ENCODE data around the gene MAD1L1. TPM values are rescaled to one million over a fixed set of nuclear protein-coding genes. Genes with fewer than 3 reads are reported as not detected.

The MAD1L1 gene
- total RNA-seq, 1 experiment from 2014 or later, result 38.5 TPM

GRCh38 chr7:1975581-1975980 lies 257.2 kb downstream of the MAD1L1 start:
- no peak overlapping the region for H3K4me2 ChIP-seq (ENCODE audit: low read length)
- H3K4me1 ChIP-seq (ENCODE audit: control insufficient read depth in 1 of 2, insufficient read depth in 2 of 2, low read length in 2 of 2), result peaks cover 0 to under 1% of the 10 kb centered on the region in 2 experiments; a peak in 1 of 4 replicates
- no peaks in the 10 kb centered on the region for H3K36me3 ChIP-seq (ENCODE audit: control insufficient read depth in 1 of 2, insufficient read depth in 2 of 2, low read length in 2 of 2)
- H4K20me1 ChIP-seq (ENCODE audit: insufficient read depth), result no peaks in the 10 kb centered on the region
- TF ChIP-seq SIN3A (IDR thresholded peaks at IDR 0.05; ENCODE audit: low read depth) (no peak), RAD21 (IDR thresholded peaks at IDR 0.05; ENCODE audit: low read depth) (no peak), FOSL1 (IDR thresholded peaks at IDR 0.05; ENCODE audit: low read depth) (no peak), EGR1 (IDR thresholded peaks at IDR 0.05; ENCODE audit: low read depth) (no peak), EZH2 (IDR thresholded peaks at IDR 0.05) (no peak), ZFX (IDR thresholded peaks at IDR 0.05) (no peak), YY1 (IDR thresholded peaks at IDR 0.05; ENCODE audit: extremely low read depth, insufficient replicate concordance, low read depth, low read length) (no peak), ELF1 (IDR thresholded peaks at IDR 0.05; ENCODE audit: borderline replicate concordance, low read depth) (no peak), ZNF274 (IDR thresholded peaks at IDR 0.05; ENCODE audit: low read depth, low read length) (no peak), SRF (IDR thresholded peaks at IDR 0.05; ENCODE audit: low read depth) (no peak), POLR2AphosphoS5 (IDR thresholded peaks at IDR 0.05; ENCODE audit: low read depth, low read length) (no peak), CBX3 (IDR thresholded peaks at IDR 0.05; ENCODE audit: low read depth) (no peak), EZH2phosphoT487 (IDR thresholded peaks at IDR 0.05; ENCODE audit: borderline replicate concordance) (no peak), TCF7L2 (IDR thresholded peaks at IDR 0.05; ENCODE audit: borderline replicate concordance, extremely low read depth, insufficient read depth, insufficient read length) (no peak)
- TF ChIP-seq, protein P1, sequence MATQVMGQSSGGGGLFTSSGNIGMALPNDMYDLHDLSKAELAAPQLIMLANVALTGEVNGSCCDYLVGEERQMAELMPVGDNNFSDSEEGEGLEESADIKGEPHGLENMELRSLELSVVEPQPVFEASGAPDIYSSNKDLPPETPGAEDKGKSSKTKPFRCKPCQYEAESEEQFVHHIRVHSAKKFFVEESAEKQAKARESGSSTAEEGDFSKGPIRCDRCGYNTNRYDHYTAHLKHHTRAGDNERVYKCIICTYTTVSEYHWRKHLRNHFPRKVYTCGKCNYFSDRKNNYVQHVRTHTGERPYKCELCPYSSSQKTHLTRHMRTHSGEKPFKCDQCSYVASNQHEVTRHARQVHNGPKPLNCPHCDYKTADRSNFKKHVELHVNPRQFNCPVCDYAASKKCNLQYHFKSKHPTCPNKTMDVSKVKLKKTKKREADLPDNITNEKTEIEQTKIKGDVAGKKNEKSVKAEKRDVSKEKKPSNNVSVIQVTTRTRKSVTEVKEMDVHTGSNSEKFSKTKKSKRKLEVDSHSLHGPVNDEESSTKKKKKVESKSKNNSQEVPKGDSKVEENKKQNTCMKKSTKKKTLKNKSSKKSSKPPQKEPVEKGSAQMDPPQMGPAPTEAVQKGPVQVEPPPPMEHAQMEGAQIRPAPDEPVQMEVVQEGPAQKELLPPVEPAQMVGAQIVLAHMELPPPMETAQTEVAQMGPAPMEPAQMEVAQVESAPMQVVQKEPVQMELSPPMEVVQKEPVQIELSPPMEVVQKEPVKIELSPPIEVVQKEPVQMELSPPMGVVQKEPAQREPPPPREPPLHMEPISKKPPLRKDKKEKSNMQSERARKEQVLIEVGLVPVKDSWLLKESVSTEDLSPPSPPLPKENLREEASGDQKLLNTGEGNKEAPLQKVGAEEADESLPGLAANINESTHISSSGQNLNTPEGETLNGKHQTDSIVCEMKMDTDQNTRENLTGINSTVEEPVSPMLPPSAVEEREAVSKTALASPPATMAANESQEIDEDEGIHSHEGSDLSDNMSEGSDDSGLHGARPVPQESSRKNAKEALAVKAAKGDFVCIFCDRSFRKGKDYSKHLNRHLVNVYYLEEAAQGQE (IDR thresholded peaks at IDR 0.05; ENCODE audit: low read depth), result no peak
- TF ChIP-seq, protein P2, sequence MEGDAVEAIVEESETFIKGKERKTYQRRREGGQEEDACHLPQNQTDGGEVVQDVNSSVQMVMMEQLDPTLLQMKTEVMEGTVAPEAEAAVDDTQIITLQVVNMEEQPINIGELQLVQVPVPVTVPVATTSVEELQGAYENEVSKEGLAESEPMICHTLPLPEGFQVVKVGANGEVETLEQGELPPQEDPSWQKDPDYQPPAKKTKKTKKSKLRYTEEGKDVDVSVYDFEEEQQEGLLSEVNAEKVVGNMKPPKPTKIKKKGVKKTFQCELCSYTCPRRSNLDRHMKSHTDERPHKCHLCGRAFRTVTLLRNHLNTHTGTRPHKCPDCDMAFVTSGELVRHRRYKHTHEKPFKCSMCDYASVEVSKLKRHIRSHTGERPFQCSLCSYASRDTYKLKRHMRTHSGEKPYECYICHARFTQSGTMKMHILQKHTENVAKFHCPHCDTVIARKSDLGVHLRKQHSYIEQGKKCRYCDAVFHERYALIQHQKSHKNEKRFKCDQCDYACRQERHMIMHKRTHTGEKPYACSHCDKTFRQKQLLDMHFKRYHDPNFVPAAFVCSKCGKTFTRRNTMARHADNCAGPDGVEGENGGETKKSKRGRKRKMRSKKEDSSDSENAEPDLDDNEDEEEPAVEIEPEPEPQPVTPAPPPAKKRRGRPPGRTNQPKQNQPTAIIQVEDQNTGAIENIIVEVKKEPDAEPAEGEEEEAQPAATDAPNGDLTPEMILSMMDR (IDR thresholded peaks at IDR 0.05 in 2 of 3, conservative IDR thresholded peaks at IDR 0.05 in 1 of 3; ENCODE audit: borderline replicate concordance in 1 of 3, insufficient read depth in 1 of 3, low read depth in 2 of 3, low read length in 2 of 3), result no peak
- H3K27ac ChIP-seq (ENCODE audit: low read depth, low read length), result no peak overlapping the region
- RAD21 ChIA-PET (ENCODE audit: low non-redundant PET in 1 of 2, low total read pairs in 2 of 2, uncharacterized antibody in 2 of 2, unreplicated experiment in 2 of 2), result no interaction called here
- H3K9ac ChIP-seq (ENCODE audit: low read length), result no peak overlapping the region
- intact Hi-C loops (cut with micrococcal nuclease), result no loop called here
- POLR2A ChIA-PET, result no interaction called here
- no peak for DNase-seq (ENCODE audit: low read depth, low spot score)
- CTCF ChIA-PET, result no interaction called here
- H3K79me2 ChIP-seq (ENCODE audit: insufficient read depth, low read length), result no peaks in the 10 kb centered on the region
- H3K9me3 ChIP-seq (ENCODE audit: control insufficient read depth in 1 of 2, insufficient read depth in 1 of 2, low read depth in 1 of 2, low read length in 2 of 2), result no peaks in the 10 kb centered on the region
- no peaks in the 10 kb centered on the region for H3K9me2 ChIP-seq (ENCODE audit: insufficient read depth)
- no TSS peak for BruUV-seq (replicated peaks)
- ATAC-seq, result no peak
- no peak overlapping the region for H2AFZ ChIP-seq (ENCODE audit: low read depth, low read length, poor library complexity, severe bottlenecking)
- no peaks in the 10 kb centered on the region for H3K27me3 ChIP-seq (ENCODE audit: insufficient read depth, low read length)
- H3K4me3 ChIP-seq (replicated peaks in 1 of 2; ENCODE audit: low read depth in 1 of 2, low read length in 2 of 2), result no peak overlapping the region
